Ramos (cell line): ENCODE measurements around the gene TNS3.
"Not testable (repeated sequence)": the region's sequence is repeated elsewhere in the genome, so short reads cannot be mapped to it uniquely, and the experiment has no call there.

Experiments used
- in situ Hi-C: fragments of 300-500 bp; cut with MboI; formaldehyde crosslinking; loops from one replicate; pipeline ENCODE4 v1.14.3; 2022; ENCODE audit warnings: low sequenced_read_pairs; ENCODE audit not compliant: unreplicated experiment

TNS3 gene

GRCh38 chr7:47603514-47604255 lies 21.8 kb upstream of the TNS3 start:
- in situ Hi-C loops, result not testable (repeated sequence)

- in situ Hi-C loops, result no loop called here
These were observed 20.5 kb upstream of the TNS3 start for GRCh38 chr7:47602272-47603004.

- in situ Hi-C loops, result no loop called here
These were observed 20.0 kb upstream of the TNS3 start for GRCh38 chr7:47601881-47602249.

GRCh38 chr7:47601119-47601880 lies 19.4 kb upstream of the TNS3 start:
- in situ Hi-C loops, result no loop called here

GRCh38 chr7:47600199-47601118 lies 18.5 kb upstream of the TNS3 start:
- in situ Hi-C loops, result no loop called here

GRCh38 chr7:47597379-47597778 lies 15.5 kb upstream of the TNS3 start:
- in situ Hi-C loops, result no loop called here

GRCh38 chr7:47596502-47597202 lies 14.7 kb upstream of the TNS3 start:
- in situ Hi-C loops, result no loop called here

GRCh38 chr7:47594406-47594805 lies 12.5 kb upstream of the TNS3 start:
- in situ Hi-C loops, result no loop called here

GRCh38 chr7:47591655-47592572 lies 10.0 kb upstream of the TNS3 start:
- in situ Hi-C loops, result no loop called here

- in situ Hi-C loops, result no loop called here
These were observed 9.3 kb upstream of the TNS3 start for GRCh38 chr7:47591089-47591654.

GRCh38 chr7:47590215-47590614 lies 8.3 kb upstream of the TNS3 start:
- in situ Hi-C loops, result not testable (repeated sequence)

GRCh38 chr7:47588704-47589225 lies 6.9 kb upstream of the TNS3 start:
- in situ Hi-C loops, result no loop called here

GRCh38 chr7:47587976-47588375 lies 6.1 kb upstream of the TNS3 start:
- in situ Hi-C loops, result no loop called here

- in situ Hi-C loops, result no loop called here
These were observed 5.4 kb upstream of the TNS3 start for GRCh38 chr7:47587351-47587750.

GRCh38 chr7:47586925-47587324 lies 5.0 kb upstream of the TNS3 start:
- in situ Hi-C loops, result no loop called here

GRCh38 chr7:47586161-47586670 lies 4.3 kb upstream of the TNS3 start:
- in situ Hi-C loops, result not testable (repeated sequence)

- in situ Hi-C loops, result no loop called here
These were observed 2.6 kb upstream of the TNS3 start for GRCh38 chr7:47584536-47584895.
